Neural progenitor cell (in vitro differentiated cells): Measurements from ENCODE around the gene PRKD1.
"Not testable (repeated sequence)": the region's sequence is repeated elsewhere in the genome, so short reads cannot be mapped to it uniquely, and the experiment has no call there.

Experiments used
- EZH2 ChIP-seq: fragments of 200-600 bp; sonication (generic); IDR thresholded peaks from 2 replicates; pipeline ENCODE4 v1.6.1; 2017; ENCODE audit warnings: antibody characterized with exemption, mild to moderate bottlenecking, moderate library complexity
- EZH2phosphoT487 ChIP-seq: fragments of 200-600 bp; sonication (generic); IDR thresholded peaks from 2 replicates; pipeline ENCODE4 v1.6.1; 2017; ENCODE audit warnings: antibody characterized with exemption
- TF ChIP-seq, protein P1 (sequence below): fragments of 200-600 bp; sonication (generic); IDR thresholded peaks from 2 replicates; pipeline ENCODE4 v1.5.1; 2017; ENCODE audit warnings: antibody characterized with exemption, mild to moderate bottlenecking

DNA sequence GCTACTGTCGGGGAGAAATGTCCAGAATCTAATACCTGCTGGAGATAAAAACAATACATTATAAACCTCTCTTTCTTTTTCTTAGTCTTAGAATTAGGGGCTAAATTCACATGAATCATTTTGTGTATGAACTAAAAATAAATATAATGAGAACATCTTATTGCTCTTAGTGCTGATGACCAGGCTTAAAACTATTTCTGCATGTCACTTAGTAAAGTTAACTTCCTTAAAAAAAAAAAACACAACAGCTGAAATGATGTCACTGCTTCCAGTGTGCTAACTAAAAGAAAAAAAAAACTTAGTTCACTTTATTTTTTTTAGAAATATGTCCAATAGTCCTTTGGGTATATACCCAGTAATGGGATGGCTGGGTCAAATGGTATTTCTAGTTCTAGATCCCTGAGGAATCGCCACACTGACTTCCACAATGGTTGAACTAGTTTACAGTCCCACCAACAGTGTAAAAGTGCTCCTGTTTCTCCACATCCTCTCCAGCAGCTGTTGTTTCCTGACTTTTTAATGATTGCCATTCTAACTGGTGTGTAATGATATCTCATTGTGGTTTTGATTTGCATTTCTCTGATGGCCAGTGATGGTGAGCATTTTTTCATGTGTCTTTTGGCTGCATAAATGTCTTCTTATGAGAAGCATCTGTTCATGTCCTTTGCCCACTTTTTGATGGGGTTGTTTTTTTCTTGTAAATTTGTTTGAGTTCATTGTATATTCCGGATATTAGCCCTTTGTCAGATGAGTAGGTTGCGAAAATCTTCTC is 200.9 kb downstream of the PRKD1 start:
- TF ChIP-seq, protein P1, sequence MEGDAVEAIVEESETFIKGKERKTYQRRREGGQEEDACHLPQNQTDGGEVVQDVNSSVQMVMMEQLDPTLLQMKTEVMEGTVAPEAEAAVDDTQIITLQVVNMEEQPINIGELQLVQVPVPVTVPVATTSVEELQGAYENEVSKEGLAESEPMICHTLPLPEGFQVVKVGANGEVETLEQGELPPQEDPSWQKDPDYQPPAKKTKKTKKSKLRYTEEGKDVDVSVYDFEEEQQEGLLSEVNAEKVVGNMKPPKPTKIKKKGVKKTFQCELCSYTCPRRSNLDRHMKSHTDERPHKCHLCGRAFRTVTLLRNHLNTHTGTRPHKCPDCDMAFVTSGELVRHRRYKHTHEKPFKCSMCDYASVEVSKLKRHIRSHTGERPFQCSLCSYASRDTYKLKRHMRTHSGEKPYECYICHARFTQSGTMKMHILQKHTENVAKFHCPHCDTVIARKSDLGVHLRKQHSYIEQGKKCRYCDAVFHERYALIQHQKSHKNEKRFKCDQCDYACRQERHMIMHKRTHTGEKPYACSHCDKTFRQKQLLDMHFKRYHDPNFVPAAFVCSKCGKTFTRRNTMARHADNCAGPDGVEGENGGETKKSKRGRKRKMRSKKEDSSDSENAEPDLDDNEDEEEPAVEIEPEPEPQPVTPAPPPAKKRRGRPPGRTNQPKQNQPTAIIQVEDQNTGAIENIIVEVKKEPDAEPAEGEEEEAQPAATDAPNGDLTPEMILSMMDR: not testable (repeated sequence)
- TF ChIP-seq EZH2, EZH2phosphoT487: not testable (repeated sequence)
